Activated T-cell treated with anti-CD3 and anti-CD28 coated beads for 1 hour (primary cell): Measurements from ENCODE around the gene RAP1GAP2.
"Not testable (repeated sequence)": the region's sequence is repeated elsewhere in the genome, so short reads cannot be mapped to it uniquely, and the experiment has no call there.

Experiments used
- DNase-seq: peaks from one replicate; pipeline ENCODE4 v3.0.0-alpha.2; 2020; ENCODE audit warnings: low read depth

The RAP1GAP2 gene

DNA sequence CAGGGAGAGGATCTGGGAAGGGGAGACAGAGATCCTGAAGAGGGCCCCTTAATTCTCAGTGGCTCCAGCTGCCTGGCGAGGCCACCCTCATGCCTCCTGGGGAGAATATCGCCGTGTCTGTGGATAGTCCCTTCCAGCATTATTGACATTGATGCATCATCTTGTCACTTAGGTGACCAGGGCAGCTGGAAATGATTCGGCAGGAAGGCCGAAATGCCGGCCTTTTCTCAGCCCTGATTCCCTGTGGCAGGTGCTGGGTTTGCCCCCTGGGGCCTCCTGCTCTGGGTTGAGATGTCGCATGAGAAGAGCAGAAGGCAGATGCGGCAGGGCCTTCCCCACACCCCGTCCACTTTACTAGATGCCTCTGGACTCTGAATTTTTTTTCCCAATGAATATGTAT lies 89.5 kb downstream of the RAP1GAP2 start:
- no peak for DNase-seq

DNA sequence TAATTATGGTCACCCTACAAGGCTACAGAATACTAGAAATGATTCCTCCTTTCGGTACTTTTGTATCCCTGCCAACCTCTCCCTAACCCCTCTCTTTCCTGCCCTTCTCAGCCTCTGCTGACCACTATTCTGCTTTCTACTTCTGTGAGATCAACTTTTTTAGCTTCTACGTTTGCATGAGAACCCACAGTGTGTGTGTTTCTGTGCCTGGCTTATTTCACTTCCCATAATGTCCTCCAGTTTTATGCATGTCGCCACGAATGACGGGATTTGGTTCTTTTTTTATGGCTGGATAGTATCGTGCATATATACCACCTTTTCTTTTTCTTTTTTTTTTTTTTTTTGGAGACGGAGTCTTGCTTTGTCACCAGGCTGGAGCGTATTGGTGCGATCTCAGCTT lies 92.1 kb downstream of the RAP1GAP2 start:
- no peak for DNase-seq

DNA sequence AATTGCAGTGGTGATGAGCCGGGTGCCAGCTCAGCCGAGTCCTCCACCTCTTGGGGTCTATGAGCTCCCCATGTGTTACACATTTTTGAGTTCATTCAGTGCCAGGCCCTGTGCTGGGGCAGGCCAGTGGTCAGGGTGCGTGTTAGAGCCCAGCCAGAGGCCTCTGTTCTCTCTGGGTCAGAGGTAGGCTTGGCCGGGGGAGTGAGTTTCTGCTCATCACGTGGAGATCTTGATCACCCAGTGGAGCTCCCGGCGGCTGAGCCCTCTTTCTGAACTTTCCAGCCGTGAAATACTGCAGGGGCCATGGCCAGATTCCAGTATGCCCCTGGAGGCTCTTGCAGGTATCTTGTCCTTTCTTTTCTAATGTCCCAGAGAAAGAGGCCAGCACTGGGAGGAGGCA lies 93.0 kb downstream of the RAP1GAP2 start:
- no peak for DNase-seq

- DNase-seq = not testable (repeated sequence)
Observed at GRCh38 chr17:2890778-2891177, 94.5 kb downstream of the RAP1GAP2 start.

DNA sequence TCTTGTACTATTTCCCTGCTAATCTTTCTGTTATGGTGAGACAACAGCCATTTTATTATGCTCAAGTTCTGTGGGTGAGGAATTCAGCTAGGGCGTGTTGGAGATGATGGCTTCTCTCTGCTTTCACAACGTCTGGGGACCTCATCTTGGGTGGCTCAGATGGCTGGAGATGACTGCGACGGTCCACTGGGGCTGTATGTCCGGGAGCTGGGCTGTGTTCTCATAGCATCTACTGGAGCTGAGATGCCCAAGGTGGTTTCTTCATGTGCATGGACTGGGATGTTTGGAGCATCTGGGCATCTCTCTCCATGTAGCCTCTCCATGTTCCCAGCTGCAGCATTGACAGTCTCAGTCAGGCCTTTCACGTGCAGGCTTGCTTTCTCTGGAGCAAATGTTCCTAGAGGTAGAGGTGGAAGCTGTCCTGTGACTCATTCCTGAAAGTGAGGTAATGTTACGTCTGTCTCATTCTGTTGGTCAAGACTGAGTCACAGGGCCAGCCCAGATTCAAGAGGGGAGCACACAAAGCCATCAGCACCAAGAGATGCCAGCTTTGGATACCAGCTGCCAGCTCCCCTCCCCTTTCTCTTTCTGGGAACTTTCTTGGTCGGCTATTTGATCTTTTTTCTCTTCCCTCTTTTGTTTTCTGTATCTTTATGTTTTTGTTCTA lies 96.2 kb downstream of the RAP1GAP2 start:
- no peak for DNase-seq

GRCh38 chr17:2893422-2893914 lies 97.2 kb downstream of the RAP1GAP2 start:
- DNase-seq = no peak

GRCh38 chr17:2894782-2895181 lies 98.5 kb downstream of the RAP1GAP2 start:
- DNase-seq = no peak

DNA sequence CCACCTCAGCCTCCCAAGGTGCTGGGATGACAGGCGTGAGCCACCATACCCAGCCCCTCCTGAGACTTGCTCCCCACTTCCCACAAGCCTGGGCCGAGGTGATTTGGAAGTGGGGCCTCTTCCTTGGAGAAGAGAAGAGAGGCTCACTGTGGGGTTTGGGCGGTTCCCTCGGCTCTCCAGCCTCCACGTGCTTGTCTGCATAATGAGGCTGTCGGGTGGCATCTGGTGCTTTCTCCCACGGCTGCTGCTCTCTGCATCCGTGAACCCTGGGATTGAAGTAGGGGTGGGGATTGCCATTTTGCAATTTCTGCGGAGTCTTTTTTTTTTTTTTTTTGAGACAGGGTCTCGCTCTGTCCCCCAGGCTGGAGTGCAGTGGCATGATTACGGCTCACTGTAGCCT lies 101.4 kb downstream of the RAP1GAP2 start:
- no peak for DNase-seq

- no peak for DNase-seq
Observed at GRCh38 chr17:2898255-2898926, 102.2 kb downstream of the RAP1GAP2 start.

GRCh38 chr17:2899906-2900305 lies 103.7 kb downstream of the RAP1GAP2 start:
- no peak for DNase-seq

GRCh38 chr17:2900842-2901241 lies 104.6 kb downstream of the RAP1GAP2 start:
- no peak for DNase-seq

GRCh38 chr17:2901582-2901981 lies 105.3 kb downstream of the RAP1GAP2 start:
- no peak for DNase-seq

DNA sequence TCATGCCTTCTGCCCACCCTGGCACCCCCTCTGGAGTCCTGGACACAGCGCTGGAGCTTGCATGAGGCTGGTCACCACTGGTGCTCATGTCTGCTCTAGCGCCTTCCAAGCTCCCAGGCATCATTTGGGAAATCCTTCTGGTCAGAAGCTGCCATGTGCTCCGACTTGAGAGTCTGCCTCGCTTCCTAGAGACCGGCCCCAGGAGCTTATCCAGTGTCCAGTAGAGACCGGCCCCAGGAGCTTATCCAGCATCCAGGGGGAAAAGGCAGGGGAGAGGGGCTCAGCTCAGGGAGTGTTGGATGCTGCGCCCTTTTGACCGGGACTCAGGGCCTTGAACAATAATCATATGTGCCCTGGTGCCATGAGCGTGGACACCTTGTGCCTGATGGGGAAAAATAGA lies 106.3 kb downstream of the RAP1GAP2 start:
- no peak for DNase-seq

DNA sequence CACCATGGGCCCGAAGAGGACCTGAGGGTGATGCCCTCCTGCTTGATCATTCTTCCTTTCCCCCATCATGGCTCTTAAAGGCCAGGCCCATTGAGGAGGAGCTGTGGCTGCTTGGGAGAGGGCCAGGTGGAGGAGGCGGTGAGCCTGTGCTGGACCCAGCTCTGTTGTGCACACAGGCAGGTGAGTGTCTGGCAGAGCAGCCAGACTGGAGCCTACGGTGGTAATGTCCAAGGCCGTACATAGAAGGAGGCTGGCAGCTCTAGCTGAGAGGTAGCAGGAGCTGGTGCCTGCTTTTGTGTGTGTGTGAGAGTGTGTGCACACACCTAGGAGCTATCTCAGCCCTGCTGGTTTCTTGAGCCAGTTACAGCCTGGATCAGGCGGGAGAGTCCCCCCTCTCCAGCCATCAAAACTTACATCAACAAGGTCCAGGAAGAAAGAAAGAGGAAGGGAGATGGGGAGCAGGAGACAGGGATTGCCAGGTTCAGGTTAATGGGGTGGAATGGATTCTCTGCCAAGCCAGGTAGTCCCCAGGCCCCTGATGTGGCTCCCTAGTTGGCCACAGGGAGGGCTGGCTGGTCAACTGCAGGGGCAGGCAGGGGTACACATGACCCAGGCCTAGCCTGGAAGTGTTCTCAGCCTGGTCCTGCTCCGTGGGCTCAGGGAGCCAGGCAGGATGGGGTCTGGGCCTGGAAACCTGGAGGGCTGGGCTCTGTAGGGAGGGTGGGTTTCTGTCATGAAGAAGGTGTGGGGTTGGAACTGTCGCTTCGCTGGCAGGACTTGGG lies 107.1 kb downstream of the RAP1GAP2 start:
- DNase-seq = no peak

DNA sequence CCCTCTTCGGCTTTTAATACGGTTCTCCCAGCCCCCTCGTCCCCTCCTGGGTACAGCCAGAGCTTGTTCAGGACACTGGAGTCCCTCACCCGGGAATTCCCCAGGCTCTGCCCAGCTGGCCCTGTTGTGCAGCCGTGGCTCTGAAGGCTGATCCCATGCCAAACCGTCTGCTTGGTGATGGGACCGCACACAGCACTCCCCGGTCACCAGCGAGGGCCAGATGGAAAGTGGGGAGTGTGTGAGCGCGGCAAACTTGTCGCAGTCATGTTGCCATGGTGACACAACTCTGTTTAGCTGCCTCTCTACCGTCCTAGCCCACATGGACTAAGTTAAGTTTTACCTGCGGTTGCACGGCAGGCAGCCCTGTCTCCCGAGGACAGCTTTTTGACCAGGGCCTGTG lies 107.9 kb downstream of the RAP1GAP2 start:
- no peak for DNase-seq

GRCh38 chr17:2905269-2905668 lies 109.0 kb downstream of the RAP1GAP2 start:
- no peak for DNase-seq

- no peak for DNase-seq
Observed at GRCh38 chr17:2905696-2906501, 109.7 kb downstream of the RAP1GAP2 start.

DNA sequence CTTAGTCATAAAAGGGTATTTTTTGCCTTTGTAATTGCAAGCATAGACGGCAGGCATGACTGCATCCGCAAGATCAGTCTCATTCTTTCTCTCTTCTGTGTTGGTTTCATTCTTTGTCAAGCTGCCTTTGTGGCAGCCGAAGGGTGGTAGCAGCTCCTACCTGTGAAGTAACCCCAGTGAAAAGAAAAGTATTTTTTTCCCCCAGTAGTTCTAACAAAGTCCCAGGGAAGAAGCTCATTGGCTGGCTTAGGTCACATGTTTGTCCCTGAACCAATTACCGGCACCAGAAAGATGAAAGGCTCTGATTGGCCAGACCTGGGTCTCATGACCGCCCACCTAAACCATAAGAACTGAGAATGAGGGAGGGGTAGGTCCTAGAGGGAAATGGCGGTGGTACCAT lies 110.7 kb downstream of the RAP1GAP2 start:
- no peak for DNase-seq

DNA sequence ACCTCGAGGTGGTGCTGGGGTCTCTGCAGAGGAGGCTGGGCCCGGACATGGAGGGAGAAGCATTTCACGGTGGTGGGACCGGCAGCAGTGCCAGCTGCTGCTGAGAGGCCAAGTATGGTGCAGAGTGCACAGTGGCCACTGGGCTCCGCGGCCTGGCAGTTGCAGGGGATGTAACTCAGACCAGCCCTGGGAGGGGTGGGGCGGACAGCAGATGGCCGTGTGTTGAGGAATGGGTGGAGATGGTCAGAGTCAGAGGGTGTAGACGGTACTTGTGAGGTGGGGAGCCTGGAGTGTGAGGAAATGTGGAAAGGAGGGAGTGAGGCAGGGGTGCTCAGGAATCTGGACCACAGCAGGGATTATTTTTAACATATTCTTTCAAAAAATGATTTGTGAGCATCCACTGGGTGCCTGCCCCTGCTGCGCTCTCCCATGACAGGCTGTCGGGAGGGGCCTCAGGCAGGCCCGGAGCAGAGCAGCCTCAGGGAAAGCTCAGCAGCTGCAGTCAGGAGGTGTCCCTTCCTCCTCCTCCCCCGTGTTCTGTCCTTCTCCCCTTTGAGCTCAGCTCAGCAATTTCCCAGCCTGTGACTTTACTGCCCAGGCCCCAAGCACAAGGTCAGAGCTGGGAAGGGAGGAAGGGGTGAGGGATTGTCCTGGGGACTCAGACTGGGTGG lies 113.1 kb downstream of the RAP1GAP2 start:
- DNase-seq = no peak

DNA sequence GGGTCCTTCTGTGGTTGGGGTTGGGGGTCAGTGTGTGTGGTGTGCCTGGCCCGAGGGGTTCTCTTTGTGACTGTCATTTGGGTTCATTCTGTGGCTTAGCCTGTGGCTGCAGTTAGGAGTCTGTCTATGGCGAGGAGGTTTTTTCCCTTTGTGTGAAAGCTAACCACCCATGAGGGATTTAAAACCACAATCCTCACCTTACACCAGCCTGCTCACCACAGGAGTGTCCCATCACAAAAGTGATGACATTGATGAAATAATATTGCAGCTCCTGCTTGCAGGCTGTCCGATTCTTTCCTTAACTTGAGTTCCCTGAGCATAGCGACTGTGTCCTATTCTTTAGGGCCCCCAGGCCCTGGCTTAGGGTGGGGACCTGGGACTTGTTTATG lies 113.6 kb downstream of the RAP1GAP2 start:
- DNase-seq = no peak

GRCh38 chr17:2911035-2911754 lies 115.0 kb downstream of the RAP1GAP2 start:
- DNase-seq = no peak
